ENCODE measurements around the gene LCLAT1. TPM values are rescaled to one million over a fixed set of nuclear protein-coding genes. Genes with fewer than 3 reads are reported as not detected.

LCLAT1 gene
- total RNA-seq, 1 donor from 2014 or later: 26.7 TPM

DNA sequence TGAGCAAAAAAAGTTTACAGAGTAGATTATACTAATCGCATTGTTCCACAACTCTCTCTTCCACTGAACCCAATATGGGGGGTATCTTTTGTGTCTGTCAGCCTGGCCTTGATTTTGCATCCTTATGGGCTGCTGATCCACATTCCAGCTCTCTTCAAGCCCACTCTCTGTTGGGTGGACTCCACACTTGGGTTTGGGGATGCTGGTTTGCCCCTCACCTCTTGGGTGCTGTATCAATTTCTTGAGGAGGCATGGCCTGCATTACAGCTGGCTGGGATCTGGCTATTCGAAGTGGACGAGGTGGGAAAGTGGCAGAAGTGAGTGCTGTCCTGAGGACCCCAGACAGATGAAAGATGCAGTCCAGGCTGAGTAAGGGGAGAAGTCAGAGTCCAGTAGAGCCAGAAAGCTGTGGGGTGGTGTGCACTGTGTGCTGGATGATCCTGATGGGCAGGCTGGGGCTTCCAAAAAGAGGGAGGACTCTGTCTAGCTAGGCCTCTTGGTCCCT lies 218.8 kb downstream of the LCLAT1 start:
- DNase-seq (ENCODE audit: low read depth): no peak
- Histone ChIP-seq H3K27me3 (ENCODE audit: control insufficient read depth, insufficient read depth, low read length) (no peaks in the 10 kb centered on the region), H3K4me3 (ENCODE audit: low read depth, low read length) (no peak overlapping the region), H3K36me3 (ENCODE audit: control insufficient read depth, insufficient read depth, low read length) (no peaks in the 10 kb centered on the region)
- TF ChIP-seq, protein P1, sequence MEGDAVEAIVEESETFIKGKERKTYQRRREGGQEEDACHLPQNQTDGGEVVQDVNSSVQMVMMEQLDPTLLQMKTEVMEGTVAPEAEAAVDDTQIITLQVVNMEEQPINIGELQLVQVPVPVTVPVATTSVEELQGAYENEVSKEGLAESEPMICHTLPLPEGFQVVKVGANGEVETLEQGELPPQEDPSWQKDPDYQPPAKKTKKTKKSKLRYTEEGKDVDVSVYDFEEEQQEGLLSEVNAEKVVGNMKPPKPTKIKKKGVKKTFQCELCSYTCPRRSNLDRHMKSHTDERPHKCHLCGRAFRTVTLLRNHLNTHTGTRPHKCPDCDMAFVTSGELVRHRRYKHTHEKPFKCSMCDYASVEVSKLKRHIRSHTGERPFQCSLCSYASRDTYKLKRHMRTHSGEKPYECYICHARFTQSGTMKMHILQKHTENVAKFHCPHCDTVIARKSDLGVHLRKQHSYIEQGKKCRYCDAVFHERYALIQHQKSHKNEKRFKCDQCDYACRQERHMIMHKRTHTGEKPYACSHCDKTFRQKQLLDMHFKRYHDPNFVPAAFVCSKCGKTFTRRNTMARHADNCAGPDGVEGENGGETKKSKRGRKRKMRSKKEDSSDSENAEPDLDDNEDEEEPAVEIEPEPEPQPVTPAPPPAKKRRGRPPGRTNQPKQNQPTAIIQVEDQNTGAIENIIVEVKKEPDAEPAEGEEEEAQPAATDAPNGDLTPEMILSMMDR (IDR thresholded peaks at IDR 0.05; ENCODE audit: insufficient read depth, low read length, poor library complexity, severe bottlenecking): no peak

- TF ChIP-seq, protein P1 (IDR thresholded peaks at IDR 0.05; ENCODE audit: insufficient read depth, low read length, poor library complexity, severe bottlenecking): no peak
- Histone ChIP-seq H3K27me3 (ENCODE audit: control insufficient read depth, insufficient read depth, low read length) (no peaks in the 10 kb centered on the region), H3K36me3 (ENCODE audit: control insufficient read depth, insufficient read depth, low read length) (no peaks in the 10 kb centered on the region), H3K4me3 (ENCODE audit: low read depth, low read length) (no peak overlapping the region)
- DNase-seq (ENCODE audit: low read depth): peak; percentile 82
These were observed 219.3 kb downstream of the LCLAT1 start for GRCh38 chr2:30666266-30666874.

GRCh38 chr2:30670453-30670852 lies 223.4 kb downstream of the LCLAT1 start:
- H3K27me3 ChIP-seq (ENCODE audit: control insufficient read depth, insufficient read depth, low read length): no peaks in the 10 kb centered on the region
- DNase-seq (ENCODE audit: low read depth): no peak
- no peaks in the 10 kb centered on the region for H3K36me3 ChIP-seq (ENCODE audit: control insufficient read depth, insufficient read depth, low read length)
- H3K4me3 ChIP-seq (ENCODE audit: low read depth, low read length): no peak overlapping the region
- TF ChIP-seq, protein P1 (IDR thresholded peaks at IDR 0.05; ENCODE audit: insufficient read depth, low read length, poor library complexity, severe bottlenecking): no peak

GRCh38 chr2:30673127-30673526 lies 226.1 kb downstream of the LCLAT1 start:
- Histone ChIP-seq H3K4me3 (ENCODE audit: low read depth, low read length) (no peak overlapping the region), H3K27me3 (ENCODE audit: control insufficient read depth, insufficient read depth, low read length) (no peaks in the 10 kb centered on the region), H3K36me3 (ENCODE audit: control insufficient read depth, insufficient read depth, low read length) (no peaks in the 10 kb centered on the region)
- TF ChIP-seq, protein P1 (IDR thresholded peaks at IDR 0.05; ENCODE audit: insufficient read depth, low read length, poor library complexity, severe bottlenecking): no peak
- no peak for DNase-seq (ENCODE audit: low read depth)

- DNase-seq (ENCODE audit: low read depth): no peak
- no peaks in the 10 kb centered on the region for H3K27me3 ChIP-seq (ENCODE audit: control insufficient read depth, insufficient read depth, low read length)
These were observed 228.7 kb downstream of the LCLAT1 start for GRCh38 chr2:30675758-30676157.

More at GRCh38 chr2:30675758-30676157, 228.7 kb downstream of the LCLAT1 start:
- Histone ChIP-seq H3K4me3 (ENCODE audit: low read depth, low read length) (no peak overlapping the region), H3K36me3 (ENCODE audit: control insufficient read depth, insufficient read depth, low read length) (no peaks in the 10 kb centered on the region)
- TF ChIP-seq, protein P1 (IDR thresholded peaks at IDR 0.05; ENCODE audit: insufficient read depth, low read length, poor library complexity, severe bottlenecking): no peak
